WTC11 (cell line): ENCODE measurements around the gene CNOT3. TPM values are rescaled to one million over a fixed set of nuclear protein-coding genes. Genes with fewer than 3 reads are reported as not detected.

Experiments used
- ATAC-seq: fragments of 200-7000 bp; cut with Tn5 transposase; 2 replicates; pipeline ENCODE4 v1.10.0; 2021; ENCODE audit warnings: mild to moderate bottlenecking, moderate library complexity
- CTCF ChIA-PET: fragments of 300-600 bp; sonication (Branson Sonifier 250); formaldehyde crosslinking; loops from one replicate; lab custom pipeline; 2021; ENCODE audit warnings: antibody characterized with exemption; lab: Charles Lee
- POLR2A ChIA-PET: fragments of 350-600 bp; sonication (Branson Sonifier 250); formaldehyde crosslinking; loops from one replicate; lab custom pipeline; 2021; ENCODE audit warnings: antibody characterized with exemption; lab: Charles Lee
- DNase-seq: peaks from one replicate; pipeline ENCODE4 v3.0.0; 2021; ENCODE audit warnings: low spot score
- H3K27ac Mint-ChIP-seq: 2 replicates; pipeline ENCODE4 v1.8.0; 2021; ENCODE audit warnings: mixed read lengths
- H3K27me3 Mint-ChIP-seq: 2 replicates; pipeline ENCODE4 v1.8.0; 2021; ENCODE audit warnings: low read depth, mild to moderate bottlenecking, moderate library complexity, mixed read lengths
- H3K36me3 Mint-ChIP-seq: 2 replicates; pipeline ENCODE4 v1.8.0; 2021; ENCODE audit warnings: mixed read lengths
- H3K4me1 Mint-ChIP-seq: 2 replicates; pipeline ENCODE4 v1.8.0; 2022; ENCODE audit warnings: mixed read lengths
- H3K4me3 Mint-ChIP-seq: 2 replicates; pipeline ENCODE4 v1.8.0; 2021; ENCODE audit warnings: mild to moderate bottlenecking, moderate library complexity, mixed read lengths
- H3K9me3 Mint-ChIP-seq: 2 replicates; pipeline ENCODE4 v1.8.0; 2021; ENCODE audit warnings: mixed read lengths
- AR ChIP-seq: fragments of 250-450 bp; sonication (Bioruptor Pico); IDR thresholded peaks from 2 replicates; pipeline ENCODE4 v1.9.0; 2021; ENCODE audit warnings: mild to moderate bottlenecking
- CBFB ChIP-seq: sonication (generic); formaldehyde crosslinking; IDR thresholded peaks from 2 replicates; pipeline ENCODE4 v1.8.1; 2022; ENCODE audit warnings: mild to moderate bottlenecking, low read depth, missing genetic modification reagents
- E2F1 ChIP-seq: sonication (generic); formaldehyde crosslinking; IDR thresholded peaks from 2 replicates; pipeline ENCODE4 v1.8.0; 2022; ENCODE audit warnings: mild to moderate bottlenecking, missing genetic modification reagents
- EMX1 ChIP-seq: fragments of 250-450 bp; sonication (Bioruptor Pico); IDR thresholded peaks from 2 replicates; pipeline ENCODE4 v1.8.0; 2021; ENCODE audit warnings: mild to moderate bottlenecking
- GABPB1 ChIP-seq: sonication (generic); formaldehyde crosslinking; IDR thresholded peaks from 2 replicates; pipeline ENCODE4 v1.8.1; 2023; ENCODE audit warnings: mild to moderate bottlenecking, missing genetic modification reagents
- GTF2I ChIP-seq: fragments of 250-450 bp; sonication (Bioruptor Pico); conservative IDR thresholded peaks from 2 replicates; pipeline ENCODE4 v1.4.0; 2021; ENCODE audit warnings: mild to moderate bottlenecking
- HMGXB4 ChIP-seq: sonication (generic); formaldehyde crosslinking; IDR thresholded peaks from 2 replicates; pipeline ENCODE4 v1.8.1; 2023; ENCODE audit warnings: mild to moderate bottlenecking, moderate library complexity, missing genetic modification reagents
- IRF1 ChIP-seq: sonication (generic); formaldehyde crosslinking; IDR thresholded peaks from 2 replicates; pipeline ENCODE4 v1.8.0; 2023; ENCODE audit warnings: missing genetic modification reagents
- MYBL2 ChIP-seq: sonication (generic); formaldehyde crosslinking; IDR thresholded peaks from 2 replicates; pipeline ENCODE4 v1.8.1; 2023; ENCODE audit warnings: mild to moderate bottlenecking, moderate library complexity, missing genetic modification reagents
- OVOL2 ChIP-seq: fragments of 250-450 bp; sonication (Bioruptor Pico); IDR thresholded peaks from 2 replicates; pipeline ENCODE4 v1.9.0; 2021; ENCODE audit warnings: mild to moderate bottlenecking, borderline replicate concordance
- PREB ChIP-seq: sonication (generic); formaldehyde crosslinking; IDR thresholded peaks from 2 replicates; pipeline ENCODE4 v1.8.1; 2022; ENCODE audit warnings: mild to moderate bottlenecking, missing genetic modification reagents, moderate library complexity, borderline replicate concordance
- SMAD4 ChIP-seq: sonication (generic); formaldehyde crosslinking; IDR thresholded peaks from 2 replicates; pipeline ENCODE4 v1.8.0; 2022; ENCODE audit warnings: mild to moderate bottlenecking, missing genetic modification reagents
- TEAD4 ChIP-seq: sonication (generic); formaldehyde crosslinking; IDR thresholded peaks from 2 replicates; pipeline ENCODE4 v1.8.0; 2022; ENCODE audit warnings: mild to moderate bottlenecking, missing genetic modification reagents
- ZMAT4 ChIP-seq: fragments of 250-450 bp; sonication (Bioruptor Pico); IDR thresholded peaks from 2 replicates; pipeline ENCODE4 v1.9.0; 2021; ENCODE audit warnings: mild to moderate bottlenecking
- ZNF232 ChIP-seq: sonication (generic); formaldehyde crosslinking; IDR thresholded peaks from 2 replicates; pipeline ENCODE4 v1.8.0; 2022; ENCODE audit warnings: mild to moderate bottlenecking, missing genetic modification reagents
- ZNF281 ChIP-seq: sonication (generic); formaldehyde crosslinking; IDR thresholded peaks from 2 replicates; pipeline ENCODE4 v1.8.0; 2023; ENCODE audit warnings: mild to moderate bottlenecking, missing genetic modification reagents
- ZNF396 ChIP-seq: fragments of 250-450 bp; sonication (Bioruptor Pico); IDR thresholded peaks from 2 replicates; pipeline ENCODE4 v1.8.0; 2021; ENCODE audit warnings: mild to moderate bottlenecking, moderate library complexity, borderline replicate concordance
- ZSCAN18 ChIP-seq: fragments of 250-450 bp; sonication (Bioruptor Pico); IDR thresholded peaks from 2 replicates; pipeline ENCODE4 v2.1.2; 2022; ENCODE audit warnings: mild to moderate bottlenecking, moderate library complexity
- total RNA-seq: library from RNA; stranded (reverse); gene quantifications from 3 replicates; pipeline ENCODE4 v1.2.3, GENCODE V29; 2021

The CNOT3 gene
- total RNA-seq, 1 experiment from 2014 or later, result 93.3 TPM

- Mint-ChIP-seq H3K4me3 (no peak overlapping the region), H3K9me3 (no peaks in the 10 kb centered on the region), H3K27ac (no peak overlapping the region), H3K36me3 (peaks cover 75% of the 10 kb centered on the region), H3K4me1 (peaks cover 2% of the 10 kb centered on the region; the same call in 1 of the 2 replicates), H3K27me3 (no peaks in the 10 kb centered on the region; the same call in 1 of the 2 replicates)
- POLR2A ChIA-PET, result no interaction called here
- no peak for DNase-seq
- CTCF ChIA-PET, result no interaction called here
- ATAC-seq, result no peak
- TF ChIP-seq ZNF396 (CRISPR knock-in tag), result no peak
- TF ChIP-seq ZNF281 (CRISPR knock-in tag), result no peak
- TF ChIP-seq AR (CRISPR knock-in tag), result no peak
Measured at GRCh38 chr19:54145541-54146158, 8.1 kb downstream of the CNOT3 start.

- ATAC-seq, result no peak
- TF ChIP-seq ZSCAN18 (CRISPR knock-in tag) (no peak), MYBL2 (CRISPR knock-in tag) (no peak)
- no peaks in the 10 kb centered on the region for H3K4me1 Mint-ChIP-seq
- POLR2A ChIA-PET, result interaction anchor here (1.4 kb wide), 1 partner anchor 8 kb away, joined by 3 read pairs; no protein-coding TSS in a partner anchor
- CTCF ChIA-PET, result no interaction called here
- no peak overlapping the region for H3K4me3 Mint-ChIP-seq
- H3K9me3 Mint-ChIP-seq, result no peaks in the 10 kb centered on the region
- peaks cover 85% of the 10 kb centered on the region for H3K36me3 Mint-ChIP-seq
- H3K27ac Mint-ChIP-seq, result no peak overlapping the region
- H3K27me3 Mint-ChIP-seq, result no peaks in the 10 kb centered on the region; the same call in 1 of the 2 replicates
- no peak for DNase-seq
Measured at GRCh38 chr19:54147676-54148075, 10.1 kb downstream of the CNOT3 start.

GRCh38 chr19:54148158-54148557 lies 10.6 kb downstream of the CNOT3 start:
- peaks cover 82% of the 10 kb centered on the region for H3K36me3 Mint-ChIP-seq
- no peak overlapping the region for H3K4me3 Mint-ChIP-seq
- DNase-seq, result no peak
- ATAC-seq, result no peak
- H3K27me3 Mint-ChIP-seq, result no peaks in the 10 kb centered on the region; the same call in 1 of the 2 replicates
- H3K9me3 Mint-ChIP-seq, result no peaks in the 10 kb centered on the region
- TF ChIP-seq ZMAT4 (CRISPR knock-in tag), result no peak
- TF ChIP-seq GTF2I (CRISPR knock-in tag), result no peak
- TF ChIP-seq EMX1 (CRISPR knock-in tag), result no peak
- no peak for TF ChIP-seq SMAD4 (CRISPR knock-in tag)
- no peak for TF ChIP-seq E2F1
- no peak for TF ChIP-seq TEAD4 (CRISPR knock-in tag)
- TF ChIP-seq OVOL2 (CRISPR knock-in tag), result no peak
- no peak for TF ChIP-seq HMGXB4 (CRISPR knock-in tag)
- TF ChIP-seq GABPB1, result no peak
- no peak for TF ChIP-seq PREB (CRISPR knock-in tag)
- TF ChIP-seq IRF1 (CRISPR knock-in tag), result no peak
- TF ChIP-seq CBFB, result no peak
- TF ChIP-seq ZNF232 (CRISPR knock-in tag), result no peak
- CTCF ChIA-PET, result interaction anchor here (0.6 kb wide), 1 partner anchor 159 kb away, joined by 3 read pairs; no protein-coding TSS in a partner anchor
- no peak overlapping the region for H3K27ac Mint-ChIP-seq
- H3K4me1 Mint-ChIP-seq, result no peaks in the 10 kb centered on the region
- POLR2A ChIA-PET, result interaction anchor here (1.4 kb wide), 1 partner anchor 8 kb away, joined by 3 read pairs; no protein-coding TSS in a partner anchor
